ENCODE data around the gene METTL26.
A peak's percentile ranks its signal among the peaks of the same experiment; 100 is the strongest.
"Not testable (repeated sequence)": the region's sequence is repeated elsewhere in the genome, so short reads cannot be mapped to it uniquely, and the experiment has no call there.

The METTL26 gene

GRCh38 chr16:624526-625070 lies 11.5 kb downstream of the METTL26 start:
- no peak for DNase-seq (ENCODE audit: low spot score)

- no peak for DNase-seq (ENCODE audit: low spot score)
These were observed 13.2 kb downstream of the METTL26 start for GRCh38 chr16:622920-623280.

- DNase-seq (ENCODE audit: low spot score), result peak; percentile 12
These were observed 14.5 kb downstream of the METTL26 start for GRCh38 chr16:621526-622105.

- no peak for DNase-seq (ENCODE audit: low spot score)
These were observed 15.2 kb downstream of the METTL26 start for GRCh38 chr16:620700-621525.

- no peak for DNase-seq (ENCODE audit: low spot score)
These were observed 16.5 kb downstream of the METTL26 start for GRCh38 chr16:619476-620100.

- no peak for DNase-seq (ENCODE audit: low spot score)
These were observed 18.2 kb downstream of the METTL26 start for GRCh38 chr16:617855-618254.

- no peak for DNase-seq (ENCODE audit: low spot score)
These were observed 19.1 kb downstream of the METTL26 start for GRCh38 chr16:616733-617586.

GRCh38 chr16:615122-615521 lies 21.0 kb downstream of the METTL26 start:
- DNase-seq (ENCODE audit: low spot score), result no peak

GRCh38 chr16:610513-611381 lies 25.4 kb downstream of the METTL26 start:
- peak; percentile 56 for DNase-seq (ENCODE audit: low spot score)

- no peak for DNase-seq (ENCODE audit: low spot score)
These were observed 26.1 kb downstream of the METTL26 start for GRCh38 chr16:609984-610383.

- DNase-seq (ENCODE audit: low spot score), result no peak
These were observed 26.8 kb downstream of the METTL26 start for GRCh38 chr16:609316-609715.

- no peak for DNase-seq (ENCODE audit: low spot score)
These were observed 28.1 kb downstream of the METTL26 start for GRCh38 chr16:608019-608418.

GRCh38 chr16:606656-607307 lies 29.3 kb downstream of the METTL26 start:
- DNase-seq (ENCODE audit: low spot score), result no peak

GRCh38 chr16:603933-604332 lies 32.2 kb downstream of the METTL26 start:
- DNase-seq (ENCODE audit: low spot score), result no peak

- peak; percentile 24 for DNase-seq (ENCODE audit: low spot score)
These were observed 35.3 kb downstream of the METTL26 start for GRCh38 chr16:600781-601180.

GRCh38 chr16:598823-599739 lies 37.0 kb downstream of the METTL26 start:
- no peak for DNase-seq (ENCODE audit: low spot score)

GRCh38 chr16:597655-598054 lies 38.5 kb downstream of the METTL26 start:
- not testable (repeated sequence) for DNase-seq (ENCODE audit: low spot score)

GRCh38 chr16:596736-597060 lies 39.4 kb downstream of the METTL26 start:
- DNase-seq (ENCODE audit: low spot score), result no peak

GRCh38 chr16:595942-596735 lies 40.0 kb downstream of the METTL26 start:
- no peak for DNase-seq (ENCODE audit: low spot score)

Measured in hematopoietic multipotent progenitor cell treated with erythropoietin and hydrocortisone succinate and interleukin-3 and kit ligand, for 15 days (in vitro differentiated cells).